ENCODE results near the gene TOP1.
"Not testable (repeated sequence)": the region's sequence is repeated elsewhere in the genome, so short reads cannot be mapped to it uniquely, and the experiment has no call there.

Gene TOP1

GRCh38 chr20:41028359-41029149 is at the start of gene TOP1:
Gene TOP1, plus strand, starts transcription at chr20:41028822. Its CDS starts 246 bp downstream, at chr20:41029068.
- DNase-seq: peak; percentile 98

- no peak for DNase-seq
These were observed 49.4 kb upstream of the TOP1 start for GRCh38 chr20:40979247-40979646.

- DNase-seq: no peak
These were observed 48.4 kb upstream of the TOP1 start for GRCh38 chr20:40980106-40980827.

- no peak for DNase-seq
These were observed 47.8 kb upstream of the TOP1 start for GRCh38 chr20:40980828-40981310.

- DNase-seq: no peak
These were observed 46.0 kb upstream of the TOP1 start for GRCh38 chr20:40982415-40983145.

GRCh38 chr20:40983898-40984297 is 44.7 kb upstream of the TOP1 start:
- no peak for DNase-seq

GRCh38 chr20:40984496-40984895 is 44.1 kb upstream of the TOP1 start:
- DNase-seq: no peak

- no peak for DNase-seq
These were observed 41.8 kb upstream of the TOP1 start for GRCh38 chr20:40986774-40987173.

GRCh38 chr20:40990542-40991120 is 38.0 kb upstream of the TOP1 start:
- peak; percentile 58 for DNase-seq

- DNase-seq: no peak
These were observed 37.3 kb upstream of the TOP1 start for GRCh38 chr20:40991181-40991889.

GRCh38 chr20:40992349-40993113 is 36.1 kb upstream of the TOP1 start:
- no peak for DNase-seq

- no peak for DNase-seq
These were observed 34.7 kb upstream of the TOP1 start for GRCh38 chr20:40993794-40994540.

GRCh38 chr20:40996326-40996725 is 32.3 kb upstream of the TOP1 start:
- no peak for DNase-seq

GRCh38 chr20:40997116-40997515 is 31.5 kb upstream of the TOP1 start:
- no peak for DNase-seq

- peak; percentile 4 for DNase-seq
These were observed 28.8 kb upstream of the TOP1 start for GRCh38 chr20:40999841-41000240.

GRCh38 chr20:41000628-41001027 is 28.0 kb upstream of the TOP1 start:
- no peak for DNase-seq

GRCh38 chr20:41001497-41001896 is 27.1 kb upstream of the TOP1 start:
- DNase-seq: no peak

GRCh38 chr20:41002842-41003142 is 25.8 kb upstream of the TOP1 start:
- no peak for DNase-seq

GRCh38 chr20:41003143-41003935 is 25.3 kb upstream of the TOP1 start:
- no peak for DNase-seq

- DNase-seq: not testable (repeated sequence)
These were observed 24.7 kb upstream of the TOP1 start for GRCh38 chr20:41003936-41004294.

Data from NCI-H526 treated with DMSO at 0.1 percent for 48 hours (cell line).